GM21423 (cell line): Measurements from ENCODE around the gene CRELD2.
"Not testable (repeated sequence)": the region's sequence is repeated elsewhere in the genome, so short reads cannot be mapped to it uniquely, and the experiment has no call there.

ENCODE experiments used
- ATAC-seq: cut with Tn5 transposase; IDR thresholded peaks from one replicate; pipeline ENCODE4 v1.9.1; 2021; ENCODE audit warnings: mild to moderate bottlenecking, moderate library complexity; ENCODE audit not compliant: unreplicated experiment

CRELD2 gene

DNA sequence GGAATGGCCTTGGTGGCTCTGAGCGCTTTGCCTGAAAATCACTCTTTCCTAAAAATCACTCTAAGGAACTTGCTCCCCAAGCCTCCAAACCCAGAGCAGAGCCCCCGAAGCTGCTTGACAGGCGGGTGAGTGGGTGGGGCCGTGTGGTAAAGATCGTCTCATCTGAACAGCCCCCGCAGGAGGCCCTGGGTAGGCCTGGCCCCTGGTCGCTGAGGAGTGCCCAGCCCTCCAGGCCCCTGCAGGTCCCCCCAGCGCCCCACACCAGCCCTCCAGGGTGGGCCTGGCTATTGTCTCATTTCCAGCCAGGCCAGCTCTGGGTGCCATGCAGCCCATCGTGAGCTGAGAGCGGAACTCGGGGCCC is 25.0 kb downstream of the CRELD2 start:
- ATAC-seq, result no peak

DNA sequence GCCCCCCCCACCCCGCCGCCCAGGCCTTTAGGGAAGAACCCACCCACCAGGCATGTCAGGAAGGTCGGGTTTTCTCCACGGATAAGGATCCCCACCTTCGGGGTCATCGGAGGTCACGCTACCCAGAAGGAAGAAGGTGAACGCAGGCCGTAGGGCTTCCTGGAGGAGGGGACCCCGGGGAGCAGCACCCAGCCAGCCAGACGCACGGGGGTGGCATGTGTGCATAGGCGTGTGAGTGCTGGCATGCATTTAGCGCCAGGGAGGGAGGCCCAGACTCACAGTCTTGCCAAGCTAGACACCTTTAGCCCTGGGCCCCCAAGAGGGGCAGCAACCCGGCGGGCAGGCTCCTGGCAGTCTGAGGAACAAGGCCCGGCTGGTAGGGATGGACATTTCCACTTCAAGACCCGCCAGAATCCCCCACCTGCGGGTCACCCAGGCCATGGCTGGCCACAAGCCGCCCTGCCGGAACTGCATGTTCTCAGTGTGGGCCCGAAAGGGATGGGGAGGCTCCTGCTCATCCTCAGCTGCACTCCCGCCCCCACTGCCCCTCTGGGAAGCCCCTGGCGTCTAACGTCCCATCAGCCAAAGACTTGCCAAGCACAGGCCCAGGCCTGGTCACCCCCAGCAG is 25.5 kb downstream of the CRELD2 start:
- no peak for ATAC-seq

DNA sequence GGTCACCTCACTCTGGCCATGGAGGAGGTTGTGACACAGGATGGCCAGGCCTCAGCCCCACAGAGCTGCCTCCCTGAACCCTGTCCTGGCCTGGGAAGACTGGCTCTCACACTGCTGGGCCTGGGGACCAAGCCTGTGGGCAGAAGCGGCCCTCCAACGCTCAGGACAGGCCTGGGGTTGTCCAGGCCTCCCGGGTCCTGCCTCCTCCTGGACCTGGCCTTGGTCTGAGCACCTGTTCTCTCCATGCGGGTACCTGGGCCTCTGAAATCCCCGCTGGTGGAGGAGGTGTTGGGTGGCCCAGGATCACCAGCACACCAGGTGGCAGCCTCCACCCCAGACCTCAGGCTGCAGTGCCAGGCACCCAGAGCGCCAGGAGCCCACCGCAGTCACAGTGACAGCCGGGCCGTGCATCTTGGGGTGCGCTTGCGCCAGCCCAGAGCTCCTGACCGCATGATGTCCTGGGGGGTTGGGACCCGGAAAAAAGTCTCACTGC is 26.0 kb downstream of the CRELD2 start:
- ATAC-seq, result no peak

DNA sequence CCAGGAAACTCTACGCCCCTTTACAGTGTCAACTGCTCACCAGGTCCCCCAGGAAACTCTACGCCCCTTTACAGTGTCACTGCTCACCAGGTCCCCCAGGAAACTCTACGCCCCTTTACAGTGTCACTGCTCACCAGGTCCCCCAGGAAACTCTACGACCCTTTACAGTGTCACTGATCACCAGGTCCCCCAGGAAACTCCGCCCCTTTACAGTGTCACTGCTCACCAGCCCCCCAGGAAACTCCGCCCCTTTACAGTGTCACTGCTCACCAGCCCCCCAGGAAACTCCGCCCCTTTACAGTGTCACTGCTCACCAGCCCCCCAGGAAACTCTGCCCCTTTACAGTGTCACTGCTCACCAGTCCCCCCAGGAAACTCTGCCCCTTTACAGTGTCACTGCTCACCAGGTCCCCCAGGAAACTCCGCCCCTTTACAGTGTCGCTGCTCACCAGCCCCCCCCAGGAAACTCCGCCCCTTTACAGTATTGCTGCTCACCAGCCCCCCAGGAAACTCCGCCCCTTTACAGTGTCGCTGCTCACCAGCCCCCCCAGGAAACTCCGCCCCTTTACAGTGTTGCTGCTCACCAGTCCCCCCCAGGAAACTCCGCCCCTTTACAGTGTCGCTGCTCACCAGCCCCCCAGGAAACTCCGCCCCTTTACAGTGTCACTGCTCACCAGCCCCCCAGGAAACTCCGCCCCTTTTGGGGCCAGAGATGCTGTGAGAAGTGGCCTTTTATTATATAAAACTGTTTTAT is 26.8 kb downstream of the CRELD2 start:
- not testable (repeated sequence) for ATAC-seq

DNA sequence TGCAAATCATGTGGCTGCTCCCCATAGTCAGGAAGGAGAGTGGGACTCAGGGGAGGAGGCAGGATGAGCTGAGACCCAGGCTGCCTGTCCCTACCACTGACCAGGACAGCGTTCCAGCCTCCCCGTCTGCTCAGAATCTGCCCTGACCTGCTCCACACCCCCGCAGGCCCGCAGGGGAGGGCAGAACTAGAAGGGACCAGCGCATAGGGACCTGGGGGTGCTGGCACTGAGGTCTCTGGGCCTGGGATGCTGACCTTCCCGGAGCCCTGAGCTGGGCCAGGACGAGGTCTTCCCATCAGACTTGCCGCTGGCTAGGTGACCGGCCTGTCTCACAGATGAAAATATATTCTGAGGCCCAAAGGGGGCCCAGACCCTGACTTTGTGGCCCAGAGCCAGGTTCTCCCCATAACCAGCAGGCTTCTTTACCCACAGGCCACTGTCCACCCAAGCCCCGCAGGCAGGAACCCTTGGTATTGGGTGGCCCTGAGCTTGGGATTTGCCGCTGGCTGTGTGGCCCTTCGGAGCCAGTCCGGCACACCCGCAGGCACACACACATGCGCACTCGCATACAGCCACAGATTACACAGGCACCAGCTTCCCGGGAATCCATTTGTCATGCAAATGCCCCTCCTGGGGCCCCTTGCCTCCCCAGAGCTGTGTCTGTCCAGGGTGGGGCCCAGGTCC is 28.3 kb downstream of the CRELD2 start:
- no peak for ATAC-seq

DNA sequence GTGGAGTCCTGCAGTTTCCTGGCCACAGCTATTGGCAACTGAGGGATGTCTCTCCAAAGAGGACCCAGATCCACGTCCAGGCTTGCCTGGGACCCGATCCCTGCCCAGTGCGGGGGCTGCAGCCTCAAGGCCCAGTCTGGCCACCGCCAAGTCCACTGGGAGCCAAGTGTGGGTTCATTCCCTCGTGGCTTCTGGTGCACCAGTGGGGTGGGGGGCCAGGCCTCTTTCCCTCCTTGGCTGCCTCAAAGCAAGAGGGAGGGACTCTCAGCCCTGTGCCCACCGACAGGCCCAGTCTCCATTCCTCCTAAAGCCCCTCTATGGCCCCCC is 28.8 kb downstream of the CRELD2 start:
- ATAC-seq, result no peak

DNA sequence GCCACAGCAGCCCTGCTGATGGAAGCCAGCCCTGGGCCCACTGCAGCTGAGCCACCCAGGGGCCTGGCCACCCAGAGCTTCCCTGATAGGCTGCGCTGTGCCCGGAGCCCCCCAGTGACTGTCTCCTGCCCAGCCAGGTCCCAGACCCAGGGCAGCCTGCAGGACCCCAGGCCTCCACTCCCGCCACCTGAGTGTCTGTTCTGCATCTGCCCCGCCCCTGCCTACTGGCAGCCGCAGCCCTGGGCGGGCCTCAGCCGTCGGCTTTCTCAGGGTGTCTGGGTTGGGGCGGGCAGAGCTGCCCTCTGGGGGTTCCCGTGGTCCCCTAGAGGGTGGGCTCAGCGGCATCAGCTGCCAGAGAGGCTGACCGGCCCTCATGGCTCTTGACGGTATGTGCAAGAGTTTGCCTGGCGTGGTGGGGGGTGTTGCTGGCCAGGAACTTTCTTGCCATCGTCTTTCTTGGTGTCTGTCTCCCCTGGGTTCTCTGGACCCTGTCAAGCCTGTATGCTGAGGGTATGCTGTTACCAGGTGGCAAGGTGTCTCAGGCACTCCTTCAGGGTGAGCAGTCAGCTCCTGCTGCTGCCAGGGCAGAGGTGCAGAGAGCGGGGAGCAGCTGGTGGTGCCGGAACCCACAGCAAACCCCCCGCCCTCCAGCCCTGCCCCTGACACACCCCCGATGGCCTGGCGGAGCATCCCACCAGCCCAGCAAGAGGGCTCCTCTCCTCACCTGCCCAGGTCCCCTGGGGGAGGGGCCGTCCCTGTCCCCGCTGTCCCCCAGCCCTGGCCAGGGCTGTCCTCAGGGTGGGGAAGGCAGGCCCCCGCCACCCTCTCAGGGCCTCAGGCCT is 29.9 kb downstream of the CRELD2 start:
- no peak for ATAC-seq

DNA sequence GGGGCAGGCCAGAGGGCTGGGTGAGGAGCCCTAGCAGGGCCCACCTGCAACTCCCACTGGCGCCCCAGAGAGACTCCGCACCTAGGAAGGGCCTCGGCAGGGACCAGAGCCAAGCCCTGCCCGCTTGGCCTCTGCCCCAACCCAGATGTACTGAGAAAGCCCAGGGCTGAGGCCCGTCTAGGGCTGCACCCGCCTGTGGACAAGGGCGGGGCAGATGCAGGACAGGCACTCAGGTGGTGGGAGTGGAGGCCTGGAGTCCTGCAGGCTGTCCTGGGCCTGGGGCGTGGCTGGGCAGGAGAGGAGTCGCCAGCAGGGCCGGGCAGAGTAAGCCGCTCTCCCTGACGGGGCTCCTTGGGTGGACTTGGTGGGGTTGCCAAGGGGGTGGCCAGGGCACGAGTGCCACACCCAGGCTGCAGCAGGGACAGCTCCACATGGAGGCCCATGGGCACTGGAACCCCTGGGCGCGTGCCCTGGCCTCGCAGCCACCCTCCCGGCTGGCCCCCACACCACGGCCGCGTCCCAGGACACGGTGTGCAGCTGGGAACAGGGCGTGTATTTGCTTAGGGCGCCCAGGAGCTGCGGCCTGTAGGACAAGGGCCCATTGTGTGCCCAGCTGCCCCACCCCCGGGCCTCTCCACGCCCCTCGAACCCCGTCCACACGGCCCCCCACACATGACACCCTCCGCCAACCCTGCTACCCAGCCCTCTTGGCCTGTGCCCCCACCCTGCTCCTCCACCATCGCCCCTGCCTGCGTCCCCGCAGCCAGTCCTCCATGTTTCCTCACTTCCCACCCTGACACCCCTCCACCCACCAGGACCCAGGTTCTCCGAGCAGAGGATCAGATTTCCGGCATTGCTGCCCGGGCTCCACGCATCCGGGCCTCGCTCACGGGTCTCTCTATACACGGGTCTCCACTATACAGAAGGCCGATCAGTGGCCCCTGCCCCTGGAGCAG is 30.8 kb downstream of the CRELD2 start:
- ATAC-seq, result no peak

DNA sequence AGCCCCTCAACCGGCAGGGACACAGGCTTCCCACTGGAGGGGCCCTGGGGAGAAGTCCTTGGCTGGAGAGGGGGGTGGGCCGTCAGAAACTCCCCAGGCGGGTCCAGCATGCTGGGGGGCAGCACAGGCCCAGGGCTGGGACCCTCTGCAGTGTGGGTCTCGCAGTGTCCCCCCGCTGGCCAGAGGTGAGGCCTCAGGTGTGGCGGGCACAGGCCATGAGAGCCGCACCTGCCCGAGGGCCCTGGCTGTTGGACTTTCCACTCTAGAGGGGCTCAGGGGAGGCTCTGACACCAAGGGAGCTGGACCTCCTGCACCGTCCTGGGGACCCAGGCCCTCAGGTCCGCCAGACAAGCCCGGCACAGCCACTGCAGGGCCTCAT is 31.5 kb downstream of the CRELD2 start:
- no peak for ATAC-seq

DNA sequence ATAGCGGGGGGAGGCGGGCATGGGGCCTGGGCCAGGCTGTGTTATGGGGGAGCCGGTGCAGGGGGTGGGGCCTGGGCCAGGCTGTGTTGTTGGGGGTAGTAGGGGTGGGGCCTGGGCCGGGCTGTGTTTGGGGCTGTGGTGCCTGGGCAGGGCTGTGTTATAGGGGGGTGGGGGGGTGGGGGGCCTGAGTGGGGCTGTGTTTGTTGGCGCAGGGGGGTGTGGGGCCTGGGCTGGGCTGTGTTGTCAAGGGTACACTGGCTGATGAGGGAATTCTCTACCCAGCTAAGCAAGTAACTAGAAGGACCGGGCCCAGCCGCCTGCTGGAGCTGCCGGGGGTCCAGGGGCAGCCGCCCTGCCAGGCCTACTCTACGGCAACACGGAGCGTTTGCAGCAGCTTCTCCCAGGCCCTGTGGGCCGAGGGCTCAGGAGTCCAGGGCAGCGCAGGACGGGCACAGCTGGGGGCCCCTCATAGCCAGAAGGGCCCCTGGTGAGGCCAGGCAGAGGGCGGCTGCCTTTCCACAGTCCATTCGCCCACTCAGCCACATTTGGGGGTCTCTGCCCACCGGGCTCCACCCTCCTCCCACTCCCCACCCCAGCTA is 32.1 kb downstream of the CRELD2 start:
- ATAC-seq, result no peak

DNA sequence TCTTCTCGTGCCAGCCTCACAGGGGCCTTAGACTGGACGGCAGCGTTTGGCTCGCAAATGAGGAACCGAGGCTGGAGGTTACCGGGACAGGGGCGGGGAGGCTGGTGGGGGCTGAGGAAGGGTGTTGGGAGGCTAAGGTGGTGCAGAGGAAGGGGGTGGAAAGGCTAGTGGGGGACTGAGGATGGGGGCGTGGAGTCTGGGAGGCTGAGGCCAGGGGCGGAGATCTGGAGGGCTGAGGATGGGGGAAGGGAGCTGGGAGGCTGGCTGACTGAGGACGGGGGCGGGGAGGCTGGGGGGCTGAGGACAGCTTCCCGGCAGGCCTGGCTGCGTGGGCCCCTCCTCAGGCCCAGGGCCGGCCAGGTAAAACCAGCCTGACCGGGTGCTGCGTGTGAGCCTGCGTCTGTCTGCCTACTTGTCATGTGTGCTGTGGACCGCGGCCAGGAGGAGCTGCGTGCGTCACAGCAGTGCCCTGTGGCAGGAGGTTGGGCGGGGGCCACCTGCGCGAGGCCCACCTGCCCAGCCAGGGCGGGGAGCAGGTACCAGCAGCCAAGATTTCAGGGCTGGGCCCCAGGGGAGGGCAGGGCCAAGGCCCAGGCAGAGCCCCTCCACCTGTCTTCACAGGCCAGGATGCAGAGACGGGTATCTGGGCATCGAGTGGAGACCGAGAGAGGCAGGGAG is 32.7 kb downstream of the CRELD2 start:
- no peak for ATAC-seq

DNA sequence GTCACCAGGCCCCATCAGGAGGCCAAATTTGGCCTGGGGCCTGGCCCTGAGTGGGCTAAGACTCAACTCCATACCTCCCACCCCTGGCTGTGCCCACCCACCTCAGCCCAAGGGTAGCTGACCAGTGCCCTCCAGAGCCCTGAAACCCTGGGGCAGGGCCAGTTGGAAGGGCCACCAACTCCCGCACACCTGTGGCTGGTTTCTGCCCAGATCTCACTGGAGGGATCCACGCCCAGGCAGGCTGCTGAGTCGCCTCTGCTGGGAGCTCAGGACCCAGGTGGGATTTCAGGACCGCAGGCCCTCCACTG is 33.2 kb downstream of the CRELD2 start:
- ATAC-seq, result no peak

DNA sequence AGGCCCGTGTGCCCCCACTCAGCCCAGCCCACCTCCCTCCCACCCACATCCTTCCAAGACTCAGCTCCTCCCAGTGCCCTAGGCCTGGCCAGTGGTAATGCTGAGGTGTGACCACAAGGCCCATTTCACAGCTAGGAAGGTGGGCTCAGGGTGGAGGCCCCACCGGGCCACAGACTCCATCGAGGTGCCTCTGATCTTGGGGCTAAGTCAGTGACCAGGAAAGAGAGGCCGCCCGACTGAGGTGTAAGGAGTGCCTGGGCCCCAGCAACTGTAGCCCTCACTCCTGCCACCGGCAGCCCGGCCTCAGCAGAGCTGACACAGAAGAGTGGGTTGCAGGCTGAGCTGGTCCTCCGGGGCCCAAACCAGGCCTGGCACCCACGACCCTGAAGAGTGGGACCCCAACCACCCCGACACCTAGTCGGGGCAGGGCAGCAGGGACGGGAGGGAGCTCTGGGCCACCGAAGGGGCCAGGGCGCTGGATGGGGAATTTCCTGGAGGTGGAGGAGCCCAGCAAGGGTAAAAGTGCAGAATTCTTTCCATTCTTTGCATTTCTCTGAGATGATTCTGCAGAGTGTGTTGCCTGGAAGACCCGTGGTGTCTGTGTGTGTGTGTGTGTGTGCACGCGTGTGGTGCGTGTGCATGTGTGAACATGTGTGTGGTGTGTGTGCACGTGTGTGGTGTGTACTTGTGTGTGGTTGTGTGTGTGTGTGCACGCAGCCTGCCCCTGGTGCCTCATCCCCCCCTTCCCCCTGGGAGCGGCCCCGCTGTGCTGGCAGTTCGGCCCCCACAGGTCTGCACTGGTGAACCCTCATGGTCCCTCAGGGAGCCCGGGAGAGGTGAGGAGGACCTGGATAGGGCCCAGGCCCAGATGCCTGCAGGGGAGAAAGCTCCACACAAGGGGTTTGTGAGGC is 33.8 kb downstream of the CRELD2 start:
- ATAC-seq, result no peak

DNA sequence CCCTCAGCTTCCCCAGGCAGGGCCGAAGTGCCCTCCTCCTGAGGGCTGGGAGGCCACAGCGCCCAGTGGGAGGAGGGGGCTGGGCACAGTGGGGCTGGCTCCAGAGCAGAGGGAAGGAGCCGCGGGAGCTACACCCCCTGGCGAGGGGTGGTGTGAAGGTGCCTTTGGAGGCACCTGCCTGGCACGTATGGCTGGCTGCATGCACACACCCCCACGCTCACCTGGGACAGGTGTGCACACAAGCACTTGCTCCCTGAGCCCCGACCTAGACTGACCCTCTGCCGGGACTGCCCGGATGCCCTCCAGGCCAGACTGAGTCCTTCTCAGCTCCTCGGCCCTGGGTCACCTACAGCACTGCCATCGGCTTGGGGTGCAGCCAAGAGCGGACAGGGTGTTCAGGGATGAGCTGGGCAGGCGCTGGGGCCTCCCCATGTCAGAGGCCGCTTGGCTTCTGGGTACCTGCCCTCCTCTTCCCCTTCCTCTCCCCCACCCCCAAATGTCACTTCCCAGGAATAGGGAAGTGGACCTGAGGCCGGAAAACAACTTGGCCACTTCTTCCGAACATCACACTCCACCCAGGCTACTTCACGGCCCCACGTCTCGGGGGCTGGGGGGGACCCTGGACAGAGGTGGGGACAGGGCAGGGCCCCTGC is 34.7 kb downstream of the CRELD2 start:
- no peak for ATAC-seq

DNA sequence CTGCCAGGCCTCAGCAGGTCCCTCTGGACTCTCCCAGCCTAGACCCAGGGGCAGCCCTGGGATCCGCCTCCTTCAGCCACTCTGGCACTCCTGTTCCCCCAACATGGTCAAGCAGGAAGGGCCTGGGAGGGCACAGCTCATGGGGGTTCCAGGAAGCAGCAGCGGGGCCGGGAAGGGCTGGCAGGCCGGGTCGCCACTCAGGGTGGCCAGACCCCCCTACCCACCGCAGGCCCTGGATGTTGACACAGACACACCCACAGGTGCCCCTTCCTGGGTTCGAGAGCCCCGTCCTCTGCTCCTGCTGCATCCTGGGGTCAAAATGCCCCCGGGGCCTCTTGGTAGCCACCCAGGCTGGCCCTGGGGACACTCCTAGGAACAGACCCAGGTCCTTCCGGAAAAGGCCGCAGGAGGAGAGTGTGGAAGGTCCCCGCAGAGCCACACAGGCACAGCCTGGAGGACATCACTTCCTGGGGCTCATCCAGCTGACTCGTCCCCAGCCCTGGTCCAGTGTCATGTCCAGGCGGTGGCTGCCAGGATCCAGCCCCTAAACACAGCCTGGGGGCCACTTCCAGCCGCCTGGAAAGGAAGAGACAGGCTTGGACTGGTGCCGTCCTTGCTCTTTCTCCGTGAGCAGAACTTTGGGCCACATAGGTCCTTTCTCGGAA is 35.4 kb downstream of the CRELD2 start:
- no peak for ATAC-seq

DNA sequence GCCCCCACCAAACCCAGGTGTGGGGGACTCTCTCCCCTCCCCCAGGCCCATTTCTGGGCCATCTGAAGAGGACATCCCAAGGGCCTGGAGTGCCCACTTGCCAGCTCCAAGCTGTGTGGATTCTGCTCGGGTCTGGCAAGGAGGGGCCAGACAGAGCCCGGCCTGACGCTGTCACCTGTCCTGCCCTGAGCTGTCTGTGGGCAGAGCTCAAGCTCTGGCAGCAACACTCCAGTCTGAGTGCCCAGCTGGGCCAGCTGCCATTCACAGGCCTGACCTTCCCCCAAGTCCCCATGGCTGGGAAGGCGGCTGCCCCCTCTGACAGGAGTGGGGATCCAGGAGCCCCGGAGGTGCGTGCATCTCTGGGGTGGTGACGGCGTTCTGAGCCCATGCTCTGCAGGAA is 35.9 kb downstream of the CRELD2 start:
- no peak for ATAC-seq

DNA sequence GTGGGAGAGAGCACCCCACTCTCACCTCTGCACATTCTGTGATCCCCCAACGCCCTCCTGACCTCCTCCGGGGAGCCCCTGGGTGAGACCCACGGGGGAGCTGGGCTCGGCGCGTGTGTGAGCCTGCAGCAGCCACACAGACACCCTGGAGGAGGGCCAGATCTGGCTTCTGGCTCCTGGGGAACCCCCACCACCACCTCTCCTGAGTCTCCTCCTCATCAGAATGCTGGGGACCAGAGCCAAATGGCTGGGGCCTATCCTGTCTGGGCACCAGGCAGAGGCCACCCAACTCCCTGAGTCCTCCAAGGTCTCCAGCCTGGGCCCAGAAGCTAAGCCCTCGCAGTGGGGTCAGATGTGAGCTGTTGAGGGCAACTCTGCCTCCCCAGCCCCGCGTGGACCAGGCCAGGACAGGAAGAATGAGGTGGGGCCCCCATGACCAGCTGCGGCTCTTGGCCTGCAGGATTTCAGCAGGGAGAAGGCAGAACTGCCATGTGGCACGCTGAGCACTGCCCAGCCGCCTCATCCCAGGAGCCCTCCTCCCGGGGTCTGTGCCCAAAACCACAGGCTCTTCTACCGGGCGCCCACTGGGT is 36.7 kb downstream of the CRELD2 start:
- no peak for ATAC-seq
